MCF 10A (cell line): Measurements from ENCODE around the gene MECP2. TPM values are rescaled to one million over a fixed set of nuclear protein-coding genes. Genes with fewer than 3 reads are reported as not detected.
A peak's percentile ranks its signal among the peaks of the same experiment; 100 is the strongest.

ENCODE experiments used
- BruUV-seq: library from RNA; stranded (reverse); fragments of 400-500 nt; replicated peaks from 2 replicates; lab custom pipeline; 2021; lab: Mats Ljungman, UMichigan
- CTCF ChIA-PET: fragments of 300-600 bp; sonication (Branson Sonifier 250); formaldehyde crosslinking; extraction: SDS; loops from one replicate; lab custom pipeline; 2021; ENCODE audit warnings: antibody characterized with exemption, inconsistent platforms; lab: Yijun Ruan, JAX
- POLR2A ChIA-PET: fragments of 300-600, 350-650 bp; sonication (Branson Sonifier 250); formaldehyde crosslinking; extraction: SDS; loops from one replicate; lab custom pipeline; 2020; ENCODE audit warnings: antibody characterized with exemption, inconsistent platforms; lab: Yijun Ruan, JAX
- DNase-seq: peaks from one replicate; pipeline ENCODE4 v3.0.0-alpha.2; 2018; ENCODE audit not compliant: unreplicated experiment
- H3K27ac Mint-ChIP-seq: one replicate; pipeline ENCODE4 v1.8.0; 2022; ENCODE audit warnings: mild to moderate bottlenecking, low read depth, mixed read lengths; ENCODE audit not compliant: unreplicated experiment
- H3K27me3 Mint-ChIP-seq: one replicate; pipeline ENCODE4 v1.8.0; 2022; ENCODE audit warnings: mixed read lengths; ENCODE audit not compliant: insufficient read depth, unreplicated experiment
- H3K36me3 Mint-ChIP-seq: one replicate; pipeline ENCODE4 v1.8.0; 2022; ENCODE audit warnings: mild to moderate bottlenecking, moderate library complexity, mixed read lengths; ENCODE audit not compliant: insufficient read depth, unreplicated experiment
- H3K4me1 Mint-ChIP-seq: one replicate; pipeline ENCODE4 v1.8.0; 2022; ENCODE audit warnings: mixed read lengths; ENCODE audit not compliant: insufficient read depth, unreplicated experiment
- H3K4me3 Mint-ChIP-seq: one replicate; pipeline ENCODE4 v1.8.0; 2022; ENCODE audit warnings: mild to moderate bottlenecking, moderate library complexity, mixed read lengths; ENCODE audit not compliant: unreplicated experiment
- H3K9me3 Mint-ChIP-seq: one replicate; pipeline ENCODE4 v1.8.0; 2022; ENCODE audit warnings: mixed read lengths; ENCODE audit not compliant: unreplicated experiment
- intact Hi-C: fragments of 100-400 bp; cut with micrococcal nuclease; formaldehyde crosslinking; loops from 2 replicates; pipeline ENCODE4 v1.14.1; 2022
- total RNA-seq: library from RNA; stranded (reverse); gene quantifications from 2 replicates; pipeline ENCODE4 v1.2.3, GENCODE V29; 2022
- TF ChIP-seq, protein P1 (sequence below): fragments of 200-600 bp; IDR thresholded peaks from one replicate; pipeline ENCODE4 v1.8.0; 2022; ENCODE audit warnings: antibody characterized with exemption, mild to moderate bottlenecking; ENCODE audit not compliant: unreplicated experiment

Gene MECP2
- total RNA-seq, 1 experiment from 2014 or later, result 46.9 TPM

DNA sequence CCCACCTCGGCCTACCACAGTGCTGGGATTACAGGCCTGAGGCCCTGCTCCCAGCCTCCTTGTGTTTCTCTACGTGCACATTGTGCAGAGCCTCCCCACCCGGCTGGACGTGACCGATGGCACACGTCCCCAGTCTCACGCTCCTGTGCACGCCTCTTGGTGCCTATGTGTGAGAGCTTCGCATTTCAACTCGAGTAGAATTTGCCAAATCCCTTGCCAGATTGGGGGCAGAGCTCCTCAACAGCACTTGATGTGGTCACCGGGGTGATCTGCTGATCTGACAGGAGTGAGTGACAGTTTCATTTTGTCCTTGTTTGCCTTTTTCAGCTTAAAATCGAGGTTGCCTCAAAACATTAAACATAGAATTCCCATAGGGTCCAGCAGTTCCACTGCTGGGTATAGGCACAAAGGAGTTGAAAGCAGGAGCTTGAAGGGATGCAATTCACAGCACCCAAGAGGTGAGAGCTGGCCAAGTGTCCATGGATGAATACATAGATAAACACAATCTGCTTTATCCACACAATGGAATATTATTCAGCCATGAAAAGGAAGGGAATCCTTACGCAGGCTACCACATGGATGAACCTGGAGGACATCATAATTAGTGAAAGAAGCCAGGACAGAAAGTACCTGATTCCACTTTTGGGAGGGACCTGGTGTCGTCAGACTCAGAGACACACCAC, 107.4 kb downstream of the MECP2 start:
- Mint-ChIP-seq H3K27ac (no peak overlapping the region), H3K36me3 (no peaks in the 10 kb centered on the region), H3K4me3 (no peak overlapping the region), H3K4me1 (no peaks in the 10 kb centered on the region), H3K9me3 (no peaks in the 10 kb centered on the region), H3K27me3 (peaks cover 39% of the 10 kb centered on the region)
- DNase-seq, result no peak
- intact Hi-C loops, result no loop called here
- ChIA-PET CTCF (interaction anchor here (2.2 kb wide), 1 partner anchor 24 kb away, joined by 8 read pairs; no protein-coding TSS in a partner anchor), POLR2A (no interaction called here)
- BruUV-seq, result no TSS peak
- TF ChIP-seq, protein P1, sequence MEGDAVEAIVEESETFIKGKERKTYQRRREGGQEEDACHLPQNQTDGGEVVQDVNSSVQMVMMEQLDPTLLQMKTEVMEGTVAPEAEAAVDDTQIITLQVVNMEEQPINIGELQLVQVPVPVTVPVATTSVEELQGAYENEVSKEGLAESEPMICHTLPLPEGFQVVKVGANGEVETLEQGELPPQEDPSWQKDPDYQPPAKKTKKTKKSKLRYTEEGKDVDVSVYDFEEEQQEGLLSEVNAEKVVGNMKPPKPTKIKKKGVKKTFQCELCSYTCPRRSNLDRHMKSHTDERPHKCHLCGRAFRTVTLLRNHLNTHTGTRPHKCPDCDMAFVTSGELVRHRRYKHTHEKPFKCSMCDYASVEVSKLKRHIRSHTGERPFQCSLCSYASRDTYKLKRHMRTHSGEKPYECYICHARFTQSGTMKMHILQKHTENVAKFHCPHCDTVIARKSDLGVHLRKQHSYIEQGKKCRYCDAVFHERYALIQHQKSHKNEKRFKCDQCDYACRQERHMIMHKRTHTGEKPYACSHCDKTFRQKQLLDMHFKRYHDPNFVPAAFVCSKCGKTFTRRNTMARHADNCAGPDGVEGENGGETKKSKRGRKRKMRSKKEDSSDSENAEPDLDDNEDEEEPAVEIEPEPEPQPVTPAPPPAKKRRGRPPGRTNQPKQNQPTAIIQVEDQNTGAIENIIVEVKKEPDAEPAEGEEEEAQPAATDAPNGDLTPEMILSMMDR, result no peak

DNA sequence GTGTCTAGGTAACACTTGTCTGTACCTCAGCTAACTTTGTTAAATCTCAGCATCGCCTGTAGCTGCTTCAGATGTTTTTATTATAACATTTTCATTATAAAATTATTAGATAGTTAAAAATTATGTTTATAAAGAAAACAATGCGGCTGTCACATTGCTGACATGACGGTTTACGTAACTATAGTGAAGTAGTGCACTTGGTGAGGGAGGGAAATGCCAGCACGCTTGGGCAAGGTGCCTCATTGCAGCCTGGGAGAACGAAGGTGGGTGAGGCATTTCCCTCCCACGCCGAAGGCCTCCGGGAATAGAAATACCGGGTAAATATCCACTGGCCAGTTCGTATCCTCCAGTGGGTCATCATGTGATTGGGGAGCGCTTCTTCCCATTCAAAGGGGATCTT, 109.0 kb downstream of the MECP2 start:
- Mint-ChIP-seq H3K36me3 (no peaks in the 10 kb centered on the region), H3K9me3 (no peaks in the 10 kb centered on the region), H3K27ac (no peak overlapping the region), H3K27me3 (peaks cover 39% of the 10 kb centered on the region), H3K4me1 (no peaks in the 10 kb centered on the region), H3K4me3 (no peak overlapping the region)
- TF ChIP-seq, protein P1, result no peak
- ChIA-PET POLR2A (interaction anchor here (0.6 kb wide), 1 partner anchor 19 kb away, joined by 3 read pairs; no protein-coding TSS in a partner anchor), CTCF (interaction anchor here (1.1 to 2.2 kb wide), 2 partner anchors 25 to 63 kb away, joined by 3 to 8 read pairs; no protein-coding TSS in a partner anchor)
- intact Hi-C loops, result no loop called here
- no TSS peak for BruUV-seq
- DNase-seq, result peak; percentile 26

DNA sequence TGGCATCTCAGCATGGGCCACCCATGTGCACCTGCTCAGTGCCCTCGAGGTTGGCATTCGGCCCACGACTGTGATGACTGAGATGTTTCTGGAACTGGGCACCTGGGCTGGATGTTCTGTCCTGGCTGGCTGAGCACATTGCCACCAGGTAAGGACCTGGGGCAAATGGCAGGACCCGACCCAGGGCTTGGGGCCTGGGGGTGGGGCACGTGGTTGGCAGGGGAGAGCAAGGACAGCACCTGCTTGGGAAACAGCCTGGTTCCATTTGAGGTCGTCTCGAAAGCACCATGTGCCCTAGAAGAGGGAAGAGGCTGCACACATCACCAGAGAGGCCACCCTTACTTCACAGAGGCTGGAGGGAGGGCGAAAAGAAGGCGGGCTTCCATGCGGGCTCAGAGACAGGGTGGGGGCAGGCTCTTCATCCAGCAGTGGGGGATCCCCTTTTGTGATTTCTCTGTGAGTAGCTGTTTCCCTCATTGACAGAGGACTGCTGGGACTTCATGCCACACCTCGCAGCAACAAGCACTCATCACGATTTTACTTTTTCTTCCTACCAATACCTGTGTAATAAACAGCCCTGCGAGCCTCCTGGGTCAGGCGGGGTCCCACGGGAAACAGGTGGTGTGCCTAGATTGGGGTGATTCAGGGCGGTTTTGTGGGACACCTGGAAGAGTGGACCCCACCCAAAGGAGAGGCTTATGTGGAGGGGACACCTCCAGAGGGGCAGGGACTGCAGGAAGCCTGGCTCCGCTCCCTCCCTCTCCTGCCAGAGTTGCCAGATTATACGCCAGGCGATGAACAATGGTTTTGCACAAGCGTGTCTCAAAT, 113.0 kb downstream of the MECP2 start:
- no peak overlapping the region for H3K4me3 Mint-ChIP-seq
- TF ChIP-seq, protein P1, result no peak
- H3K36me3 Mint-ChIP-seq, result peaks cover 7% of the 10 kb centered on the region
- ChIA-PET POLR2A (interaction anchor here (1.0 kb wide), 1 partner anchor 10 kb away, joined by 3 read pairs; no protein-coding TSS in a partner anchor), CTCF (interaction anchor here (0.6 kb wide), 1 partner anchor 25 kb away, joined by 3 read pairs; no protein-coding TSS in a partner anchor)
- no peaks in the 10 kb centered on the region for H3K4me1 Mint-ChIP-seq
- no TSS peak for BruUV-seq
- H3K27ac Mint-ChIP-seq, result no peak overlapping the region
- H3K27me3 Mint-ChIP-seq, result peaks cover 8% of the 10 kb centered on the region
- intact Hi-C loops, result no loop called here
- DNase-seq, result no peak
- H3K9me3 Mint-ChIP-seq, result no peaks in the 10 kb centered on the region

DNA sequence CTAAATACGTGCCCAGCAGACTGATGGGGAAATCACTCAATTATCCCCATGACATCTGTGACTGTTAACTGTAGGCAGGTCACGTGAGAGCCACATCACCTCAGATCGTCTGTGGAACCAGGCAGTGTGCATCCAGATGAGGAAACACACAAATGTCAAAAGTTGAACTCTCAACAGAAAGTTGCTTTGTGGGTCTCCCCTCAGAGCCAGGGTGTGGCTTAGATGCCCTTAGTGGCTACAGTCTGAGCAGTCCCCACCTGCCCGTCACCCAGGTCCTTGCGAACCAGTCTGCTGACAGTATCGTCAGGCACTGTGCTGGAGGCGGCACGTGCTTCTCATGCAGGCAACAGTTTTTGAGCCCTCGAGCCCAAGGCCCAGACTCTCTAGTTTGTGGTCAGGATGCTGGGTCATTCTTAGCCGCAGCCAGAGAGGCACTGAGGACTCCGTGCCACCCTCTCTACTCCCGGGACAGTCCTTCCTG, 114.2 kb downstream of the MECP2 start:
- CTCF ChIA-PET, result no interaction called here

More for the DNA sequence above, 114.2 kb downstream of the MECP2 start:
- H3K9me3 Mint-ChIP-seq, result no peaks in the 10 kb centered on the region
- BruUV-seq, result no TSS peak
- POLR2A ChIA-PET, result no interaction called here
- no peak overlapping the region for H3K4me3 Mint-ChIP-seq
- peaks cover 7% of the 10 kb centered on the region for H3K36me3 Mint-ChIP-seq
- intact Hi-C loops, result no loop called here
- no peaks in the 10 kb centered on the region for H3K4me1 Mint-ChIP-seq
- DNase-seq, result no peak
- H3K27ac Mint-ChIP-seq, result no peak overlapping the region
- no peaks in the 10 kb centered on the region for H3K27me3 Mint-ChIP-seq
- TF ChIP-seq, protein P1, result no peak
